Suppressor macrophage treated with lipopolysaccharide for 4 hours (primary cell): ENCODE results near the gene RAE1.
"Not testable (repeated sequence)": the region's sequence is repeated elsewhere in the genome, so short reads cannot be mapped to it uniquely, and the experiment has no call there.

Experiments used
- DNase-seq: peaks from one replicate; pipeline ENCODE4 v3.0.0-alpha.2; 2020

RAE1 gene

GRCh38 chr20:57326667-57327455, 24.2 kb upstream of the RAE1 start:
- DNase-seq, result no peak

- DNase-seq, result no peak
Measured at GRCh38 chr20:57327820-57328219, 23.2 kb upstream of the RAE1 start.

GRCh38 chr20:57329608-57330221, 21.3 kb upstream of the RAE1 start, which contains the start of gene SPO11:
TSS of gene SPO11 (plus strand) at chr20:57329803. CDS start at chr20:57329868, 65 bp downstream.
- no peak for DNase-seq

- DNase-seq, result no peak
Measured at GRCh38 chr20:57330998-57331397, 20.1 kb upstream of the RAE1 start.

GRCh38 chr20:57332105-57333089, 18.7 kb upstream of the RAE1 start:
- no peak for DNase-seq

- DNase-seq, result no peak
Measured at GRCh38 chr20:57335392-57335791, 15.7 kb upstream of the RAE1 start.

- DNase-seq, result no peak
Measured at GRCh38 chr20:57341663-57342062, 9.4 kb upstream of the RAE1 start.

- DNase-seq, result no peak
Measured at GRCh38 chr20:57342829-57343228, 8.2 kb upstream of the RAE1 start.

- peak; percentile 78 for DNase-seq
Measured at GRCh38 chr20:57346477-57346876, 4.6 kb upstream of the RAE1 start.

- DNase-seq, result no peak
Measured at GRCh38 chr20:57347393-57347792, 3.7 kb upstream of the RAE1 start.

GRCh38 chr20:57348200-57348921, 2.7 kb upstream of the RAE1 start:
- DNase-seq, result not testable (repeated sequence)

- DNase-seq, result not testable (repeated sequence)
Measured at GRCh38 chr20:57348922-57349574, 2.0 kb upstream of the RAE1 start.

- DNase-seq, result peak; percentile 66
Measured at GRCh38 chr20:57350081-57350710, 859 bp upstream of the RAE1 start.

- DNase-seq, result not testable (repeated sequence)
Measured at GRCh38 chr20:57350726-57351041, 371 bp upstream of the RAE1 start.

- DNase-seq, result no peak
Measured at GRCh38 chr20:57352305-57352704, 1.2 kb downstream of the RAE1 start.

GRCh38 chr20:57353351-57353750, 2.3 kb downstream of the RAE1 start:
- no peak for DNase-seq

GRCh38 chr20:57361517-57361916, 10.5 kb downstream of the RAE1 start:
- DNase-seq, result no peak

- no peak for DNase-seq
Measured at GRCh38 chr20:57364451-57364850, 13.4 kb downstream of the RAE1 start.

GRCh38 chr20:57369596-57369995, 18.5 kb downstream of the RAE1 start:
- DNase-seq, result no peak

GRCh38 chr20:57370316-57370715, 19.3 kb downstream of the RAE1 start:
- DNase-seq, result no peak

- no peak for DNase-seq
Measured at GRCh38 chr20:57371363-57371762, 20.3 kb downstream of the RAE1 start.

- DNase-seq, result no peak
Measured at GRCh38 chr20:57372157-57372556, 21.1 kb downstream of the RAE1 start.
